NCI-H69 (cell line): ENCODE results near the gene CCDC60.
"Not testable (repeated sequence)": the region's sequence is repeated elsewhere in the genome, so short reads cannot be mapped to it uniquely, and the experiment has no call there.

Source experiments
- DNase-seq: peaks from one replicate; lab custom pipeline; 2025; lab: John Stamatoyannopoulos, UW

Gene CCDC60

GRCh38 chr12:119338593-119339363, 4.2 kb downstream of the CCDC60 start:
- DNase-seq, result peak; percentile 27

GRCh38 chr12:119340578-119340977, 6.0 kb downstream of the CCDC60 start:
- DNase-seq, result peak; percentile 12

DNA sequence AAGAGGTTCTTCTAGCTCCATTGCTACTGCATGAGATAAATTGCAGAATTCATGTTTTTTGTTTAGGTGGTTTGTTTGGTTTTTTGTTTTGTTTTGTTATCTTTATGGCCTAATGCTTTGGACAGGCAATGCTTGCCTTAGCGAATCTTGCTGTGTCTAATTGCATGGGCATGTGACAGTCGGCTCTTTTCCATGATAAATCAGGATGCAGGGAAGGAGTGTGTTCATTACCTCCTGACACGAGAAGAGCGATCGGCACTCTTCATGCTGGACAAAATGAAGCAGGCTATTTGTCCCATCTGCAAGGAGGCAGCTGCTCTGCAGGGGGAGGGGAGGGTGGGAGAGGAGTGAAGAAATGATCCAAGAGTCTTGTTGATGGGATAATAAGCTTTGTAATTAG, 6.5 kb downstream of the CCDC60 start:
- DNase-seq, result no peak

- DNase-seq, result no peak
These were observed 7.5 kb downstream of the CCDC60 start for GRCh38 chr12:119341988-119342387.

DNA sequence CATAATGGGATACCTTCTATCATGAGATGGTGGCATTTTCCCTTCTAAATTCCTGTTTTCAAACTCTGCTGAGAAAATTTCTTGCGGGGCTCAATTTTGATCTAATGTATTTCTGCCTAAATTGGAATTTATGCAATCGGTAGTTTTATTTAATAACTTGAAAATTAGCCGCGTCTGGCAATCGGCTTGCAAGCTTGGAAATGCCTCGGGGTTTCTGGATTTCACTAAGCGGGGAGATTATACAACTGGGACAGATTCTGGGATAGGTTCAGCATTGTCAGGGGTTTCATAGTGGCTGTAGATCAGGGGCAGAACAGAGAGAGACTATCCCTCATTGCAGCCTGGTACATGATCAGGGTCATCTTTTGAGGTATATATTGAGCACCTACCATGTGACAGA, 8.6 kb downstream of the CCDC60 start:
- DNase-seq, result no peak

DNA sequence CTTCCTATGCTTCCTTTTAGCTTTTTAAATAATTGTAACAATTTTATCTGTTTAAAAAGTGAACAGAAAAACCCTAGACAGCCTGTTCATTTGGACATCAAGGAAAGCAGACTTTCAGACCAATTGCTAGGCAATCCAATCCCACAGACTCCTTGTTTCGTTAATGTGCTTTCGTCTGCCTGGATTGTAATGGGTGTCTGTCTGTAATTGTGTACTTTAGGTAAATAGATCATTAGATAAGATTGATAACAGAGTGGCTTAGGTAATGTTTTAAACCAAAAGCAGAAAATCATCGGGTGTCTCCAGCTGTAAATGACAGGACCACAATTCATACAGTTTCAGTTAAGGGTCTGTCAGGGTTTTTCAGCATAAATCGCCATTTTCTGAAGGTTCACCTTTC, 19.6 kb downstream of the CCDC60 start:
- peak; percentile 89 for DNase-seq

- not testable (repeated sequence) for DNase-seq
These were observed 25.8 kb downstream of the CCDC60 start for GRCh38 chr12:119360366-119360765.

- DNase-seq, result peak; percentile 27
These were observed 28.5 kb downstream of the CCDC60 start for GRCh38 chr12:119363037-119363436.

- DNase-seq, result peak; percentile 64
These were observed 29.0 kb downstream of the CCDC60 start for GRCh38 chr12:119363490-119363889.

- no peak for DNase-seq
These were observed 30.9 kb downstream of the CCDC60 start for GRCh38 chr12:119365451-119365850.

DNA sequence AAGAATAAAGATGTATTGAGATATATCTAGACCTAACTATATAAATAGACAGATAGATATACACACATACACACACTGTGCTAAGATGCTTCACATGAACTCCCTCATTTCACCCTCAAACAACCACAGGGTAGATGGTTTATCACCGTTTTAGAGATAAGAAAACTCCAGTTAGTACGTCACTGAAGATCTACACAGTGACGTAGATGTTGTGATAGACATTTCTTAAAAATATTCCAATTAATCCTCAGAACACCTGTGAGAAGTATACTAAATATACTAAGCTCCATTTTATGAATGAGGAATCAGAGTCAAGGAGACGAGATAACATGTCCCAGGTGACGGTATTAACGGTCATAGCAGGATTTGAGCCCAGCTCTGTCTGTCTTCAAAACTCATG, 31.5 kb downstream of the CCDC60 start:
- DNase-seq, result no peak

- DNase-seq, result no peak
These were observed 34.6 kb downstream of the CCDC60 start for GRCh38 chr12:119369161-119369560.

GRCh38 chr12:119369907-119370546, 35.5 kb downstream of the CCDC60 start:
- DNase-seq, result peak; percentile 96

- no peak for DNase-seq
These were observed 38.0 kb downstream of the CCDC60 start for GRCh38 chr12:119372540-119372939.

DNA sequence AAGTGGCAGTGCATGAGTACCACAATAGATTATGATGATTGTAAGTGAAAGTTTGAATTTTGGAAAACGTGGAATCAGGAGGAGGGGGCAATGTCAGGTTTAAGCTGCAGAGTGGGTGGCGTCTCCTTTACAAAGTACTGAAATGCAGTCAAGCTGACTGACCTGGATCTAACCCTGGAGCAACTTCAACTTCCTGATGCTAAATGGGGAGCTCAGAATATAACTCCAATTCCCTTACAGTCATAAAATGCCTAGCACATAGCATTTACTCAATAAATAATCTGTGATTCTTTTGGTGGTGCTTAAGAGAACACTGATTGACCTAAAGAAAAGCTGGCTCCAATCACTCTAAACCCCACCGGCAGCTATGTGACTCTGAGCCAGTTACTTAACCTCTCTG, 38.5 kb downstream of the CCDC60 start:
- no peak for DNase-seq

GRCh38 chr12:119373666-119374065, 39.1 kb downstream of the CCDC60 start:
- DNase-seq, result no peak

DNA sequence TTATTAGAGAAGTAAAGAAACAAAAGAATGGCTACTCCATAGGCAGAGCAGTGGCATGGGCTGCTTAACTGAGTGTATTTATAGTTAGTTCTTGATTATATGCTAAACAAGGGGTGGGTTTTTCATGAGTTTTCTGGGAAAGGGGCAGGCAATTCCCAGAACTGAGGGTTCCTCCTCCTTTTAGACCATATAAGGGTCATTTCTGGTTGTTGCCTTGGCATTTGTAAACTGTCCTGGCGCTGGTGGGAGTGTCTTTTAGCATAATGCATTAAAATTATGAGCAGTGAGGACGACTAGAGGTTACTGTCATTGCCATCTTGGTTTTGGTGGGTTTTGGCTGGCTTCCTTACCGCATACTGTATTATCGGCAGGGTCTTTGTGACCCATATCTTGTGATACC, 40.1 kb downstream of the CCDC60 start:
- DNase-seq, result no peak

GRCh38 chr12:119375075-119375882, 40.8 kb downstream of the CCDC60 start:
- no peak for DNase-seq

GRCh38 chr12:119375883-119376190, 41.3 kb downstream of the CCDC60 start:
- DNase-seq, result no peak

GRCh38 chr12:119378903-119379302, 44.4 kb downstream of the CCDC60 start:
- DNase-seq, result no peak

GRCh38 chr12:119381471-119382235, 47.1 kb downstream of the CCDC60 start:
- no peak for DNase-seq

DNA sequence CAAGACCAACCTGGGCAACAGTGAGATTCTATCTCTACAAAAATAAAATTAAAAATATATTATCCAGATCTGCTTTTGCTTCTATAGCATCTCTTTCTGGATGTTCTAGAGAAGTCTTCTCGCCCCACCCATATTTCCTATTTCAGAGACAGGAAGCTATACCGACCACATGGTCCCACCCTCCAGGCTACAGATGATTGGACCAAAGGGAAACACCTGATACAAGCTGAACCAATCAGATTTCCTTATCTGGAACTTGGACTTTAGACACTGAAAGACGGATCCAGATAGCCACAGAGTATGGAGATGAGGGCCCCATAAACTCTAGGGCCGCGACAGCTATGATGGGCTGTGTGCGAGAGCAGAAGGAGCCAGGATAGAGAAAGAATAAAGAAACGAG, 48.7 kb downstream of the CCDC60 start:
- DNase-seq, result no peak
